Central memory CD8-positive, alpha-beta T cell (primary cell): Measurements from ENCODE around the gene HMCN2.

Source experiments
- ATAC-seq: fragments of 150-1000 bp; cut with Tn5 transposase; replicated peaks from 2 replicates; pipeline ENCODE4 v1.10.0; 2022; ENCODE audit warnings: mild to moderate bottlenecking, moderate FRiP score, moderate number of reproducible peaks; ENCODE audit not compliant: poor library complexity, severe bottlenecking; ENCODE audit errors: extremely low read depth
- DNase-seq, 2 donors: peaks; one replicate each; pipeline ENCODE4 v3.0.0; 2021; ENCODE audit warnings: low spot score in 2 of 2
- H3K27ac Mint-ChIP-seq: one replicate; pipeline ENCODE4 v1.8.0; 2022; ENCODE audit warnings: low read depth, mild to moderate bottlenecking, moderate library complexity, mixed read lengths
- H3K27me3 Mint-ChIP-seq: one replicate; pipeline ENCODE4 v1.8.0; 2022; ENCODE audit warnings: mixed read lengths
- H3K36me3 Mint-ChIP-seq: one replicate; pipeline ENCODE4 v1.8.0; 2022; ENCODE audit warnings: mild to moderate bottlenecking, moderate library complexity, mixed read lengths; ENCODE audit not compliant: insufficient read depth
- H3K4me1 Mint-ChIP-seq: one replicate; pipeline ENCODE4 v1.8.0; 2022; ENCODE audit warnings: mixed read lengths
- H3K4me3 Mint-ChIP-seq: one replicate; pipeline ENCODE4 v1.8.0; 2022; ENCODE audit warnings: mild to moderate bottlenecking, moderate library complexity, mixed read lengths
- H3K9me3 Mint-ChIP-seq: one replicate; pipeline ENCODE4 v1.8.0; 2022; ENCODE audit warnings: mixed read lengths

HMCN2 gene

DNA sequence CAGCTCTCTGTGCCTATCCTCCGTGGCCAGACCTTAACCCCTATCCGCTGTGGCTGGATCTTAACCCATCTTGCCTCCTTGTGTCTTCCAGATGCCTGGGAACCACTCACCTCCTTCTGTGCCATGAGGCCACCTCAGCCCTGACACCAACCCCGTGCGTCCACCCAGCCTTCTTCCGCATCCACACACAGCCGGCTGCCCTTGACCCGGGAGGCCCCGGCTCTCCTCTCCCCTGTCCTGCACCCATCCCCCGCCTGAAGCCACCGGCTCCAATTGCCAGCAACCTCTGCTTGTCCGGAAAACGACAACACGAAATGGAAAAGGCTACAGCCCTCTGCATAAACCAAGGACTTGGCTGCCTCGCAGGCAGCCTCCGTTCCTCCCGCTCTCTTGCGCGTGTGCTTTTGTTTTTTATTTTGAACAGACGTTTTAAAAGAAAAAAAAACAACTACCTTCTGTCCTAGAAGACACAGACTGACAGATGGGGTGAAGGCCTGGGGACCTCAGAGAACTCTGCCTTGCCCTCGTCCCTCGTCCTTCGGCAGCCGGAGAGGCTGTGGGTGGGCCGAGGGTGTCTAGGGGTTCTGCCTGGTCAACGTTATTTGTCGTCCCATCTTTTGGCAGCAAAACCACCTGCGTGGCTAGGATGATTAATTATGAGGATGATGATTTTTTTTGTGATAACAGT is 32.5 kb upstream of the HMCN2 start:
- Mint-ChIP-seq H3K36me3 (peaks cover 2% of the 10 kb centered on the region), H3K27ac (no peak overlapping the region), H3K27me3 (no peaks in the 10 kb centered on the region), H3K4me3 (no peak overlapping the region), H3K4me1 (no peaks in the 10 kb centered on the region), H3K9me3 (no peaks in the 10 kb centered on the region)
- DNase-seq, result no peak
- ATAC-seq, result no peak

DNA sequence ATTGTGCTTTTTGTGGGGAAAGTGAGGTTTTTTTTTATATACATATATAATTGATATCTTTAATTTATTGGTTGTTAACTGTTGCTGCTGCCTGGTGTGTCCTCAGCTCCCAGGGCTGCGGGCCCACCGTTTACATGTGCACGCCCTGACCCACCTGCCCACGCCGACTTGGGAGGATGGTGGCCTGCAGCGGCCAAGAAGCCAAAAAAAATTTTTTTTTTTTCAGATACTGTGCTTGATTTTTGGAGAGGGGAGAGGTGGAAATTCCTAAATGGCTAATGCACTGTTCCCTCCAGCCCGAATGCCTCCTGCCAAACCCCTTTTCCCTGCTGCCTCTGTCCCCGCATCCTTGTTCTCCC is 32.0 kb upstream of the HMCN2 start:
- H3K4me3 Mint-ChIP-seq, result no peak overlapping the region
- H3K4me1 Mint-ChIP-seq, result no peaks in the 10 kb centered on the region
- no peak overlapping the region for H3K27ac Mint-ChIP-seq
- DNase-seq (no peak), ATAC-seq (no peak)
- H3K9me3 Mint-ChIP-seq, result no peaks in the 10 kb centered on the region
- H3K27me3 Mint-ChIP-seq, result no peaks in the 10 kb centered on the region
- H3K36me3 Mint-ChIP-seq, result peaks cover 2% of the 10 kb centered on the region

- ATAC-seq (no peak), DNase-seq (no peak)
- Mint-ChIP-seq H3K4me1 (no peaks in the 10 kb centered on the region), H3K27ac (no peak overlapping the region), H3K9me3 (no peaks in the 10 kb centered on the region), H3K27me3 (no peaks in the 10 kb centered on the region), H3K4me3 (no peak overlapping the region), H3K36me3 (peaks cover 2% of the 10 kb centered on the region)
Measured at GRCh38 chr9:130234340-130235260, 31.0 kb upstream of the HMCN2 start.

GRCh38 chr9:130235558-130236435 is 29.8 kb upstream of the HMCN2 start:
- Mint-ChIP-seq H3K4me1 (peaks cover 5% of the 10 kb centered on the region), H3K27ac (peak overlapping the region; percentile 49), H3K36me3 (peaks cover 2% of the 10 kb centered on the region), H3K9me3 (no peaks in the 10 kb centered on the region), H3K27me3 (no peaks in the 10 kb centered on the region), H3K4me3 (peak overlapping the region; percentile 29)
- DNase-seq (peak; percentile 54 to 73), ATAC-seq (no peak)

- peaks cover 8% of the 10 kb centered on the region for H3K4me1 Mint-ChIP-seq
- no peaks in the 10 kb centered on the region for H3K27me3 Mint-ChIP-seq
- no peaks in the 10 kb centered on the region for H3K9me3 Mint-ChIP-seq
- ATAC-seq (no peak), DNase-seq (no peak)
- H3K4me3 Mint-ChIP-seq, result peak overlapping the region; percentile 29
- H3K27ac Mint-ChIP-seq, result peak overlapping the region; percentile 49
- peaks cover 2% of the 10 kb centered on the region for H3K36me3 Mint-ChIP-seq
Measured at GRCh38 chr9:130236436-130236985, 29.0 kb upstream of the HMCN2 start.

GRCh38 chr9:130237076-130237475 is 28.5 kb upstream of the HMCN2 start:
- no peaks in the 10 kb centered on the region for H3K9me3 Mint-ChIP-seq
- no peak overlapping the region for H3K27ac Mint-ChIP-seq
- no peak overlapping the region for H3K4me3 Mint-ChIP-seq

DNA sequence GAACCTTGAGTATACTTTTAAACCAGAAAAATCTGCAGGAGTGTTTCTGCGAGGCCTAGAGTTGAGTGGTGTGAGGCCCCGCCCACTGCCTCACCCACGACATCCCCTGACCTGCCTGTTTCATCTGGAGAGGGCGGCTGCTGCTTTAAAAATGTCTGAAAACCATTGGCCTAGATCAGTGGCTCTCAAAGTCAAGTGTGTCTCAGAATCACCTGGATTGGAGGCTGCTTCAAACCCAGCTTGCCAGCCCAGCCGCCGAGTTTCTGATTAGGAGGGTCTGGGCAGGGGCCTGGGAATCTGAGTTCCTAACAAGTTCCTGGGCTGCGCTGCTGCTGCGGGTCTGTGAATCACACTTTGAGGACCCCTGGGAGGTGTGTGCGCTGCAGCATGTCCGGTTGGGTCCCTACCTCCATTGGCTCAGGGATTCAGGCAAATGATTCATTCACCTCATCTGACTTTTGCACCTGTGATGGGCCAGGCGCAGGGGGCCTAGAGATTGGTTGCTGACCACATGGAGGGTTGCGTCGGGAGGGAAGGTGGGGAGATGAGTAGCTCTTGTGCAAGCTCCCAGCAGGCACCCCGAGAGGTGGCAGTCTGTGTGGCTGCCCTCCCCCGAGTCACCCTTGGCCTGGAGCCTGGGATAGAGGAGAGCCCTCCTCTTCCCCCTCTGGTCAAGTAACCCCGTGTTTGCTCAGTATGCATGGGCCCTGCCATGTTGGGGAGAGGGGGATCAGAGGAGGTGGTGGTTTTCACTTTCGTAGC is 27.6 kb upstream of the HMCN2 start:
- Mint-ChIP-seq H3K36me3 (peaks cover 2% of the 10 kb centered on the region), H3K27ac (no peak overlapping the region), H3K27me3 (no peaks in the 10 kb centered on the region), H3K4me3 (no peak overlapping the region), H3K9me3 (no peaks in the 10 kb centered on the region), H3K4me1 (peaks cover 14% of the 10 kb centered on the region)
- ATAC-seq, result no peak
- DNase-seq, result no peak

More at GRCh38 chr9:130237076-130237475, 28.5 kb upstream of the HMCN2 start:
- ATAC-seq, result no peak
- H3K4me1 Mint-ChIP-seq, result peaks cover 8% of the 10 kb centered on the region
- DNase-seq, result no peak
- H3K36me3 Mint-ChIP-seq, result peaks cover 2% of the 10 kb centered on the region
- no peaks in the 10 kb centered on the region for H3K27me3 Mint-ChIP-seq

DNA sequence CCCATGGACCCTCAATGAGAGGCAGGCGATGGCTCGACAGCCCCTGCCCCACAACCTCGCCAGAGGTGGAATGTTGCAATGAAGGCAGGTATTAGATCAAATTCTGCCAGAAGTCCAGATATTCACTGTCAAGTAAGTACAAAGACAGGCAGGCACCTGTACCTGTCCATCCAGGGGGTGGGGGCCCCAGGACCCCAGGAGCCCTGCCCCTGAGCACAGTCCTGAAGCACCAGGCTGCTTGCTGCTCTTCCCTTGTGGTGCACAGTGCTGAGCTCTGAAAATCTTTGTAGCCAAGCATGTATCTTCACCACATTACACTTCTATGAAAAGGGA is 26.2 kb upstream of the HMCN2 start:
- peaks cover 2% of the 10 kb centered on the region for H3K36me3 Mint-ChIP-seq
- ATAC-seq (no peak), DNase-seq (no peak)
- H3K4me1 Mint-ChIP-seq, result peaks cover 19% of the 10 kb centered on the region
- H3K4me3 Mint-ChIP-seq, result no peak overlapping the region
- no peak overlapping the region for H3K27ac Mint-ChIP-seq
- H3K9me3 Mint-ChIP-seq, result no peaks in the 10 kb centered on the region
- no peaks in the 10 kb centered on the region for H3K27me3 Mint-ChIP-seq

DNA sequence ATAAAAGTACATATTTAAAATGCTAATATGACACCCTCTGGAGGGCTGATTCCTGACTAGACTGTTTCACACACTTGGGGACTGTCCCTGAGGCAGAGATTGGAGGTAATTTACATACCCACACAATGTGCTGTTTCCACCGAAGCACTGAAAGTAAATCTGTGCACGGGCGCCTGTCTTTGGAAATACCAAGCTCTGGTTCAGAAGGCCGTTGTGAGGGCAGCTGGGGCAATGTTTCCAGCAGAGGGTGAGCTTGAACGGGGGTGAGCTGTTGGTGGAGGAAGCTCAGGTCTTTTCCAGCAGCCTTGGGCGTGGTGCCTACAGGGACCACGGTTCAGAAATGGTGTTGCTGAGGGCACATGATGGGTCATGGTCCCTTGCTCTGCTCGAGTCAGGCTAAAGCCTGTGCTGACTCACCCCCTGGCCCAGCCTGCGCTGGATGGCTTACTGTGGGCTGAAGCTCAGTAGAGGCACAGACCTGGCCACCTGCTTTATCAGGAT is 25.8 kb upstream of the HMCN2 start:
- Mint-ChIP-seq H3K27me3 (no peaks in the 10 kb centered on the region), H3K9me3 (no peaks in the 10 kb centered on the region), H3K36me3 (peaks cover 2% of the 10 kb centered on the region), H3K4me1 (peaks cover 19% of the 10 kb centered on the region), H3K4me3 (no peak overlapping the region), H3K27ac (no peak overlapping the region)
- DNase-seq (no peak), ATAC-seq (no peak)

- Mint-ChIP-seq H3K4me3 (no peak overlapping the region), H3K36me3 (peaks cover 2% of the 10 kb centered on the region), H3K27me3 (no peaks in the 10 kb centered on the region), H3K9me3 (no peaks in the 10 kb centered on the region), H3K4me1 (peaks cover 19% of the 10 kb centered on the region), H3K27ac (no peak overlapping the region)
- DNase-seq, result no peak
- no peak for ATAC-seq
Measured at GRCh38 chr9:130240410-130241197, 25.0 kb upstream of the HMCN2 start.

DNA sequence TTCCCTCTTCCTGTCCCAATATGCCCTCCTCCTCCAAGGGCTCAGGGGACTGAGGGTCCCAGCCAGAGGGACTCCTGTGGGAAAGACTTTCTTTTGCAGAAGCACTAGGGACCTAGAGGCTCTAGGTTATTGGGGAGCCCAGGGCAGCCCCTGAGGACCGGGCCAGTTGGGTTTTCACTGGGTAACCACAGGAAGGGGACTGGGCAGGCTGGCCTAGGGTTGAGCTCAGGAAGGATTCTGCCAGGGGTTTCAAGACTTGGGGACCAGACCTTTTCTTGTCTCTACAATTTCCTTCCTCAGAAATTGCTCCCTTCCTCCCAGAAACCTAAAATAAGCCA is 24.4 kb upstream of the HMCN2 start:
- no peak for ATAC-seq
- Mint-ChIP-seq H3K4me3 (no peak overlapping the region), H3K4me1 (peaks cover 19% of the 10 kb centered on the region)

More for the DNA sequence above, 24.4 kb upstream of the HMCN2 start:
- no peak for DNase-seq
- Mint-ChIP-seq H3K9me3 (no peaks in the 10 kb centered on the region), H3K36me3 (no peaks in the 10 kb centered on the region), H3K27me3 (no peaks in the 10 kb centered on the region), H3K27ac (no peak overlapping the region)
